Endothelial cell of hepatic sinusoid (primary cell): Measurements from ENCODE around the gene ZNF469.

Experiments used
- in situ Hi-C: cut with HindIII; loops from 2 replicates; pipeline ENCODE4 v1.10.0; 2017; ENCODE audit warnings: low sequenced_read_pairs

ZNF469 gene

DNA sequence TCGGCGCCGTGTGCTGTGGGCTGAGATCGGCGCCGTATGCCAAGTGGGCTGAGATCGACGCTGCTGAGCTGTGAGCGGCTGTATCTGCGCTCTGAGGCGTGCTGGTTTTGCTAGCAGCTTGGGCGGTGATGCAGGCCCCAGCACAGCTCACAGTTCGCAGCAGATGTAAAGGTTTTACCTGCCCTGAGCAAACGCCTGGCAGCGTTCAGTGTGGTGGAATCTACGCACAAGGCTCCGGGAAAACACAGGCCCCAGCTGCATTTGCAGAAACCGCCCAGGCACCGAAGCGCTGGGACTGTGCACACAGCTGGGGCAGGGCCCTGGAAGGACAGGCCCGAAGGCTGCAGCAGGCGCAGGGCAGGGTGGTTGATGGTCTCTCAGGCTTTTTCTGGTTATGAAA is 8.0 kb upstream of the ZNF469 start:
- in situ Hi-C loops, result no loop called here

- in situ Hi-C loops, result no loop called here
Observed at GRCh38 chr16:88375236-88375975, 7.4 kb upstream of the ZNF469 start.

DNA sequence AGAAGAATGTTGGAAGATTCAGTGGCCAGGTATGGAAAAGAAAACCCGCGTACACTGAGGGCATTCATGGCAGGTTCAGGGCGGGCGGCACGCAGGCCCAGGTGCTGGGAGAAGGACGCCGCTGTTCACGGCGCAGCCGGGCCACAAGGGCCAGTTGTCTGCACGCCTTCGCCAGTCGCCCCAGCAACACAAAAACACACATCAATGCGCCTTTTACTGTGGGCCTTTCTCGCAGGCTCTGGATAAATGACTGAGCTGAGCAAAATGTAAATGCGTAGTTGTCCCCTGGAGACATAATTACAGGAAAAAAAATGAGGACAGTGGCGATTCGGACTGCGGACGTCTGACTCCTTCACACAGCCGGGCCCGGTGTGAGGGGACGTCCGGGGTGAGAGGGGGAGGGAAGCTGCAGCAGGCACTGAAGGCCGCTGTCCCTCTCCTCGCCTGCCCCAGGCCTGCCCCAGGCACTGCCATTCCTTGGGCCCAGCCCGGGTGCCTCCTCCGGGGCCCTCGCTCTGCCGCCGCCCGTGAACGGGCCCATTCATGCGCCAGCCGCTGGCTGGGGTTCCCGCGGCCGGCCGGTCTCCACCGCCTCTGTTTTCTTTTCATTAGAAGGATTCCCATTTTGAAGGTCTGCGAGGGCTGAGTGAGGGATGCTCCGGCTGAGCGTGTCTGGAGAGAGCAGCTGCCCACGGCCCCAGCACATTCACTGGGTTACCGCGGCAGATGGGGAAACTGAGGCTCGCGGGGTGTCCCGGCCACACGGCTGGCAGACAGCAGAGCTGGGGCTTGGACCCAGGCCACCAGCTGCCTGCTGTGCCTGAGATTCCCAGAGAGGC is 6.5 kb upstream of the ZNF469 start:
- in situ Hi-C loops, result no loop called here

GRCh38 chr16:88376835-88377726 is 5.7 kb upstream of the ZNF469 start:
- in situ Hi-C loops, result no loop called here

GRCh38 chr16:88377961-88378360 is 4.8 kb upstream of the ZNF469 start:
- in situ Hi-C loops, result no loop called here

DNA sequence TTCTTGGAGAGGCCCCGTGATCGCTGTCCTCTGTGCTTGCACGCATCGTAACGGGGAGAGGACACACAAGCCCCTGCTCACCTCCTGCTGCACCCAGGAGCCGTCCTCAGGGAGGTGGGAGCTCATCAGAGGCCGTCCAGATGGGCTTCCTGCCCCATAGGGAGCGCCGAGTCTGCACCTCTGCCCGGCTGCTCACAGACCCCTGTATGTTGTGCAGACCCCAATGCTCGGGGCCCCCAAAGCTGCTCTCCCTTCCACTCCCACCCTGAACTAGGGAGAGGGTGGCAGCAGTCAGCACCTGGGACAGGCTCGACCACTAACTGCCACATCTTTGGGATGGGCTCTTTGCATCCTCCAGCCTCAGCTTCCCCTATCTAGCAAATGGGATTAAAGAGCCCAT is 4.4 kb upstream of the ZNF469 start:
- in situ Hi-C loops, result no loop called here

DNA sequence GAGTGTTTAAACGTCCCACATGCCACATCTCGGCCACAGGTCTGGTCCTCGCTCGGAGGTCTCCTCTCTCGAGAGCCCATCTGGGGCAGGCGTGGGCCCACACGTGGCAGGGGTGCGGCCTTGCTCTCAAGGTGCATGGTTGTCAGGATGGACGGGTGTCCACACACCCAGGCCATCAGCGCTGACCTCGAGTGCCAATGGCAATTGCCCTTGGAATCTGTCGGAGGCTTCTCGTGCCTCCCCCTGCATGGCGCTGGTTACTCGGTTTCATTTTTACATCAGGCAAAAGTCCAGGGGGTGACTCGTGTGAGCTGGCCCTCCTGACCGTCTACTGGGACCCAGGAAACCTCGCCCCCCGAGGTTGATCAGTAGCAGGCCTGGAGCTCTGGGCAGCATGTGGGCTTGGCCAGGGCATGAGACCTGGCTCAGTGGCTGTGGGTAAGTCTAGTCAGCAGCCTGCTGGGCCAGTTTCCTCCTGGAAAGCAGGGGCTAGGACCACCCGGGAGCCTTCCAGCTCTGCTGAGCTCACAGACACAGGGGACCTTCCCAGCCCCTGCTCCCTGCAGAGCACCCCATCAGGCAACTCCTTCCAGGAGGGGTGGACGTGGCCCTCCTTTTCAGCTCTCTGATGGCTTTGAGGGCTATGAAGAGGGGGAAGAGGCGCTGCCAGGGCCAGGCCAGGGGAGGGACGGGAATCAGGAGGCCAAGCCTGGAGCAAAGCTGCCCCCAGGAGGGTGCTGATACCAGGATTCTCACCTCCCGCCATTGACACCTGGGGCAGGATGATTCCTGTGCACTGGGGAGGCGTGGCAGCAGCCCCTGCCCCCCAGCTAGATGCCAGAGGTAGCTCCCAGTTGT is 3.7 kb upstream of the ZNF469 start:
- in situ Hi-C loops, result no loop called here

GRCh38 chr16:88379694-88380040 is 3.1 kb upstream of the ZNF469 start:
- in situ Hi-C loops, result no loop called here

GRCh38 chr16:88380099-88380498 is 2.7 kb upstream of the ZNF469 start:
- in situ Hi-C loops, result no loop called here

DNA sequence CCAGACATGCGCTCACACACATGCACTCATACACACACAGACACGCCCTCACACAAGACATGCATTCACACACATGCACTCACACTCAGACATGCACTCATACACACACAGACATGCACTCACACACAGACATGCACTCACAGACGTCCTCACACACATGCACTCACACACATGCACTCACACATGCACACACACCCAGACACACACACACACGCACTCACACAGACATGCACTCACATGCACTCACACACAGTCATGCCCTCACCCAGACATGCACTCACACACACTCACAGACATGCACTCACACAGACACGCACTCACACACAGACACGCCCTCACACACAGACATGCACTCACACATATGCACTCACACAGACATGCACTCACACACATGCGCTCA is 2.1 kb upstream of the ZNF469 start:
- in situ Hi-C loops, result no loop called here

DNA sequence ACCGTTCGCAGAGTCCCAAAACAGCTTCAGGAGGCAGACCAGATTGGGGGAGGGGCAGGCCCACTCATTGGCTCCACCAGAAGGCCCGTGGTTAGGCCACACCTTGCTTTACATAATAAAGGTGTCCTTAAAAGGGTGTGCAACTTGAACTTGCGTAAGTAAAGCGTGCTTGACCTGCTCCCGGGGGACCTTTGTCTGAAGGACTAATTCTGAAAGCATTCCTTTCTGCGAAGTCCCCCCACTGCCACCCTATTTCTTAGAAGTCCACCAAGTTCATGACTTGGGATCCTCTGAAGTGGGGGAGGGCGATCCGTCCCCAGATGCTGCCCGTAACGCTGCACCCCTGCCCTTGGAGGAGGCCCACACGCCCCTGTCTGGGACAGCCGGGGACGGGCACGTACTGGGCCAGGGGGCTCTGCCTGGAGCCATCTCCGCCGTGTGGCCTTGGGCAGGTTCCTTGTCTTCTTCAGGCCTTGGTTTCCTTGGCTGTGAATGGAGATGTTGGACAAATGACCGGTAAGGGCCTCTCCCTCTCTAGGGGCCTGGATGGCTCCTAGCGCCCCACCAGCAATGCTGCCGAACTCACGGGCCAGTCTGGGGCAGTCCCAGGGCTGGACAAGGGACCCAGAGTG is 823 bp upstream of the ZNF469 start:
- in situ Hi-C loops, result no loop called here

- in situ Hi-C loops, result no loop called here
Observed at GRCh38 chr16:88383401-88384221, 852 bp downstream of the ZNF469 start.

DNA sequence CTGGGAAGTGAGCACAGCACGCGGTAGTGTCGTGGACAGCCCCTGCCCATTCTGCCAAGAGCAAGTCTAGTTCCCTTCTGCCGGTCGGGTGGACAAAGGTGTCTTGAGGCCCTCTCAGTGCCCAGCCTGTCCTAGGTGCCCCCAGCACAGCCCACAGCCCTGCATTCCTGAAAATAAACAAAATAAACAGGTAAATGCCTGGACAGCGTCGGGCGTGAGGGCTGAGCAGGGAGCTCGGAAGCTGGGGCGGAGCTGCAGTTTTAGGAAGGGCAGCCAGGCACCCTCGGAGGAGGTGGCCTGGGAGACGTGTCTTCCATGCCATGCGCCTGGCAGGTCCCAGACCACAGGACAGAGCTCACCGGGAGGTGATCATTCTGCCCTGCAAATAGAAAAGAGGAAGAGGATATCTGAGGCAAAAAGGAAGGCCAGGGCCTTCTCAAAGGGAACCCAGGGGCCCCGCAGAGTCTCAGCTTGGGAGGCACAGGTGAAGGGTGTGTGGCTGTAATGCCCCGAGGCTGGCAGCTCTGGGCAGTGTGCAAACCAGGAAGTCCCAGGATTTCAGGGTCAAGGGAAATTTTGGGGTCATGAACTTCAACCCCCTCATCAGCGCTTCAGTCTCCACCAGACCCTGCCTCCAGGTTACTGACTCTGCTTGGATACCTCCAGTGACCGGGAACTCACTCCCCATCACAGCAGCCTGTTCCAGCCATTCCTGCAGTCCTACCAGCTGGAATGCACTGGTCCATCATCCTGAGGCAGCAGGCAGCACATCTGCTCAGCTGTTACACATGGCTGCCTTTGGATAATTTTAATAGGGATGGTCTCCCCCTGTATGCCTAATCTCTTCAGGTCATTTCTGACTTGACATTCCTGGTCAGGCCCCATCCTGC is 1.7 kb downstream of the ZNF469 start:
- in situ Hi-C loops, result no loop called here

GRCh38 chr16:88385112-88385594 is 2.4 kb downstream of the ZNF469 start:
- in situ Hi-C loops, result no loop called here

- in situ Hi-C loops, result no loop called here
Observed at GRCh38 chr16:88385831-88386815, 3.4 kb downstream of the ZNF469 start.

- in situ Hi-C loops, result no loop called here
Observed at GRCh38 chr16:88387180-88387765, 4.5 kb downstream of the ZNF469 start.
